GM19463 (cell line): Measurements from ENCODE around the gene ZAR1L.

Experiments used
- ATAC-seq: cut with Tn5 transposase; IDR thresholded peaks from one replicate; pipeline ENCODE4 v1.9.1; 2021; ENCODE audit warnings: mild to moderate bottlenecking, moderate library complexity; ENCODE audit not compliant: unreplicated experiment

ZAR1L gene

GRCh38 chr13:32305646-32306045 lies 9.5 kb downstream of the ZAR1L start:
- no peak for ATAC-seq

GRCh38 chr13:32302461-32302860 lies 12.7 kb downstream of the ZAR1L start:
- no peak for ATAC-seq

- no peak for ATAC-seq
These were observed 14.2 kb downstream of the ZAR1L start for GRCh38 chr13:32300920-32301319.

- no peak for ATAC-seq
These were observed 14.8 kb downstream of the ZAR1L start for GRCh38 chr13:32300406-32300805.

GRCh38 chr13:32299893-32300292 lies 15.3 kb downstream of the ZAR1L start:
- no peak for ATAC-seq

GRCh38 chr13:32298695-32299094 lies 16.5 kb downstream of the ZAR1L start:
- no peak for ATAC-seq

GRCh38 chr13:32297206-32297605 lies 18.0 kb downstream of the ZAR1L start:
- ATAC-seq, result no peak

- ATAC-seq, result no peak
These were observed 29.6 kb downstream of the ZAR1L start for GRCh38 chr13:32285633-32285965.

GRCh38 chr13:32284927-32285632 lies 30.1 kb downstream of the ZAR1L start:
- ATAC-seq, result no peak

- no peak for ATAC-seq
These were observed 33.0 kb downstream of the ZAR1L start for GRCh38 chr13:32282096-32282711.

- ATAC-seq, result no peak
These were observed 34.1 kb downstream of the ZAR1L start for GRCh38 chr13:32281096-32281495.

- peak; percentile 65 for ATAC-seq
These were observed 36.7 kb downstream of the ZAR1L start for GRCh38 chr13:32278426-32278825.

- ATAC-seq, result no peak
These were observed 37.3 kb downstream of the ZAR1L start for GRCh38 chr13:32277839-32278238.

- ATAC-seq, result no peak
These were observed 43.0 kb downstream of the ZAR1L start for GRCh38 chr13:32272021-32272683.

- ATAC-seq, result no peak
These were observed 47.2 kb downstream of the ZAR1L start for GRCh38 chr13:32267836-32268439.

- no peak for ATAC-seq
These were observed 49.0 kb downstream of the ZAR1L start for GRCh38 chr13:32266130-32266529.

GRCh38 chr13:32265726-32266125 lies 49.4 kb downstream of the ZAR1L start:
- no peak for ATAC-seq

- no peak for ATAC-seq
These were observed 50.8 kb downstream of the ZAR1L start for GRCh38 chr13:32264407-32264806.

- ATAC-seq, result no peak
These were observed 52.5 kb downstream of the ZAR1L start for GRCh38 chr13:32262619-32263018.

GRCh38 chr13:32262165-32262564 lies 53.0 kb downstream of the ZAR1L start:
- no peak for ATAC-seq

GRCh38 chr13:32261567-32261966 lies 53.6 kb downstream of the ZAR1L start:
- ATAC-seq, result no peak

- ATAC-seq, result no peak
These were observed 56.0 kb downstream of the ZAR1L start for GRCh38 chr13:32259116-32259515.
